ENCODE measurements around the gene ZDHHC18.

The ZDHHC18 gene

GRCh38 chr1:26787381-26787705, 39.1 kb upstream of the ZDHHC18 start:
- Mint-ChIP-seq H3K36me3 (ENCODE audit: insufficient read depth) (peaks cover 24% of the 10 kb centered on the region), H3K4me3 (peak overlapping the region; percentile 100), H3K27me3 (no peaks in the 10 kb centered on the region), H3K9me3 (no peaks in the 10 kb centered on the region), H3K4me1 (peaks cover 78% of the 10 kb centered on the region), H3K27ac (ENCODE audit: low read depth) (peak overlapping the region; percentile 100)
- ATAC-seq (replicated peaks; ENCODE audit: extremely low read depth, poor library complexity, severe bottlenecking) (peak; percentile 70), DNase-seq (ENCODE audit: low spot score in 2 of 2) (peak; percentile 54 to 78)

- no peaks in the 10 kb centered on the region for H3K9me3 Mint-ChIP-seq
- H3K4me1 Mint-ChIP-seq = peaks cover 80% of the 10 kb centered on the region
- H3K27me3 Mint-ChIP-seq = no peaks in the 10 kb centered on the region
- ATAC-seq (replicated peaks; ENCODE audit: extremely low read depth, poor library complexity, severe bottlenecking) (peak; percentile 64), DNase-seq (ENCODE audit: low spot score in 2 of 2) (peak; percentile 75 to 79)
- peak within 1 kb of the TSS; percentile 100 for H3K4me3 Mint-ChIP-seq
- H3K36me3 Mint-ChIP-seq (ENCODE audit: insufficient read depth) = peaks cover 23% of the 10 kb centered on the region
- H3K27ac Mint-ChIP-seq (ENCODE audit: low read depth) = peak within 1 kb of the TSS; percentile 100
Observed at GRCh38 chr1:26787706-26788514, 38.6 kb upstream of the ZDHHC18 start, which contains the start of gene PIGV. Gene PIGV, plus strand, starts transcription at chr1:26787950. Its CDS starts 2,866 bp downstream, at chr1:26790816.

GRCh38 chr1:26788515-26788785, 38.0 kb upstream of the ZDHHC18 start:
- H3K36me3 Mint-ChIP-seq (ENCODE audit: insufficient read depth) = peaks cover 24% of the 10 kb centered on the region
- ATAC-seq (replicated peaks; ENCODE audit: extremely low read depth, poor library complexity, severe bottlenecking) (no peak), DNase-seq (ENCODE audit: low spot score in 2 of 2) (no peak)

GRCh38 chr1:26788836-26789611, 37.5 kb upstream of the ZDHHC18 start:
- ATAC-seq (replicated peaks; ENCODE audit: extremely low read depth, poor library complexity, severe bottlenecking) = peak; percentile 9
- peak; percentile 67 to 79 for DNase-seq (ENCODE audit: low spot score in 2 of 2)
- Mint-ChIP-seq H3K36me3 (ENCODE audit: insufficient read depth) (peaks cover 26% of the 10 kb centered on the region), H3K4me1 (peaks cover 83% of the 10 kb centered on the region), H3K27ac (ENCODE audit: low read depth) (peak overlapping the region; percentile 100), H3K4me3 (peak overlapping the region; percentile 100), H3K9me3 (no peaks in the 10 kb centered on the region), H3K27me3 (no peaks in the 10 kb centered on the region)

More at GRCh38 chr1:26788515-26788785, 38.0 kb upstream of the ZDHHC18 start:
- peak overlapping the region; percentile 100 for H3K4me3 Mint-ChIP-seq
- H3K9me3 Mint-ChIP-seq = no peaks in the 10 kb centered on the region
- no peaks in the 10 kb centered on the region for H3K27me3 Mint-ChIP-seq
- H3K27ac Mint-ChIP-seq (ENCODE audit: low read depth) = peak overlapping the region; percentile 100
- peaks cover 85% of the 10 kb centered on the region for H3K4me1 Mint-ChIP-seq

- H3K27me3 Mint-ChIP-seq = no peaks in the 10 kb centered on the region
- H3K9me3 Mint-ChIP-seq = no peaks in the 10 kb centered on the region
- peak overlapping the region; percentile 100 for H3K4me3 Mint-ChIP-seq
- H3K4me1 Mint-ChIP-seq = peaks cover 81% of the 10 kb centered on the region
- H3K36me3 Mint-ChIP-seq (ENCODE audit: insufficient read depth) = peaks cover 31% of the 10 kb centered on the region
- DNase-seq (ENCODE audit: low spot score in 2 of 2) (no peak), ATAC-seq (replicated peaks; ENCODE audit: extremely low read depth, poor library complexity, severe bottlenecking) (no peak)
- peak overlapping the region; percentile 100 for H3K27ac Mint-ChIP-seq (ENCODE audit: low read depth)
Observed at GRCh38 chr1:26789612-26789865, 36.9 kb upstream of the ZDHHC18 start.

- H3K9me3 Mint-ChIP-seq = no peaks in the 10 kb centered on the region
- no peaks in the 10 kb centered on the region for H3K27me3 Mint-ChIP-seq
- peak overlapping the region; percentile 100 for H3K27ac Mint-ChIP-seq (ENCODE audit: low read depth)
- H3K36me3 Mint-ChIP-seq (ENCODE audit: insufficient read depth) = peaks cover 32% of the 10 kb centered on the region
- H3K4me1 Mint-ChIP-seq = peaks cover 82% of the 10 kb centered on the region
- DNase-seq (ENCODE audit: low spot score in 2 of 2) = no peak
- peak overlapping the region; percentile 100 for H3K4me3 Mint-ChIP-seq
- no peak for ATAC-seq (replicated peaks; ENCODE audit: extremely low read depth, poor library complexity, severe bottlenecking)
Observed at GRCh38 chr1:26789931-26790330, 36.6 kb upstream of the ZDHHC18 start.

GRCh38 chr1:26790551-26790953, 35.9 kb upstream of the ZDHHC18 start:
- DNase-seq (ENCODE audit: low spot score in 2 of 2) (no peak), ATAC-seq (replicated peaks; ENCODE audit: extremely low read depth, poor library complexity, severe bottlenecking) (no peak)
- Mint-ChIP-seq H3K27me3 (no peaks in the 10 kb centered on the region), H3K27ac (ENCODE audit: low read depth) (peak overlapping the region; percentile 100), H3K9me3 (no peaks in the 10 kb centered on the region), H3K4me1 (peaks cover 76% of the 10 kb centered on the region), H3K36me3 (ENCODE audit: insufficient read depth) (peaks cover 33% of the 10 kb centered on the region), H3K4me3 (peak overlapping the region; percentile 100)

- Mint-ChIP-seq H3K36me3 (ENCODE audit: insufficient read depth) (peaks cover 39% of the 10 kb centered on the region), H3K27me3 (no peaks in the 10 kb centered on the region), H3K9me3 (no peaks in the 10 kb centered on the region), H3K27ac (ENCODE audit: low read depth) (peak overlapping the region; percentile 100), H3K4me3 (no peak overlapping the region), H3K4me1 (peaks cover 70% of the 10 kb centered on the region)
- ATAC-seq (replicated peaks; ENCODE audit: extremely low read depth, poor library complexity, severe bottlenecking) (no peak), DNase-seq (ENCODE audit: low spot score in 2 of 2) (no peak)
Observed at GRCh38 chr1:26791148-26791547, 35.3 kb upstream of the ZDHHC18 start.

- Mint-ChIP-seq H3K4me1 (peaks cover 65% of the 10 kb centered on the region), H3K4me3 (no peak overlapping the region), H3K36me3 (ENCODE audit: insufficient read depth) (peaks cover 44% of the 10 kb centered on the region), H3K9me3 (no peaks in the 10 kb centered on the region), H3K27ac (ENCODE audit: low read depth) (peak overlapping the region; percentile 100), H3K27me3 (no peaks in the 10 kb centered on the region)
- no peak for DNase-seq (ENCODE audit: low spot score in 2 of 2)
- ATAC-seq (replicated peaks; ENCODE audit: extremely low read depth, poor library complexity, severe bottlenecking) = no peak
Observed at GRCh38 chr1:26791626-26792025, 34.9 kb upstream of the ZDHHC18 start.

GRCh38 chr1:26792924-26793323, 33.6 kb upstream of the ZDHHC18 start:
- ATAC-seq (replicated peaks; ENCODE audit: extremely low read depth, poor library complexity, severe bottlenecking) = no peak
- Mint-ChIP-seq H3K4me3 (no peak overlapping the region), H3K9me3 (no peaks in the 10 kb centered on the region), H3K27me3 (no peaks in the 10 kb centered on the region), H3K27ac (ENCODE audit: low read depth) (peak overlapping the region; percentile 33), H3K36me3 (ENCODE audit: insufficient read depth) (peaks cover 38% of the 10 kb centered on the region), H3K4me1 (peaks cover 52% of the 10 kb centered on the region)
- DNase-seq (ENCODE audit: low spot score in 2 of 2) = no peak

- peaks cover 33% of the 10 kb centered on the region for H3K36me3 Mint-ChIP-seq (ENCODE audit: insufficient read depth)
- no peak for ATAC-seq (replicated peaks; ENCODE audit: extremely low read depth, poor library complexity, severe bottlenecking)
- no peaks in the 10 kb centered on the region for H3K27me3 Mint-ChIP-seq
- no peak for DNase-seq (ENCODE audit: low spot score in 2 of 2)
- H3K4me1 Mint-ChIP-seq = peaks cover 41% of the 10 kb centered on the region
- H3K27ac Mint-ChIP-seq (ENCODE audit: low read depth) = peak overlapping the region; percentile 33
- no peak overlapping the region for H3K4me3 Mint-ChIP-seq
- H3K9me3 Mint-ChIP-seq = no peaks in the 10 kb centered on the region
Observed at GRCh38 chr1:26794391-26794790, 32.1 kb upstream of the ZDHHC18 start.

GRCh38 chr1:26797627-26798026, 28.9 kb upstream of the ZDHHC18 start:
- peaks cover 36% of the 10 kb centered on the region for H3K36me3 Mint-ChIP-seq (ENCODE audit: insufficient read depth)
- DNase-seq (ENCODE audit: low spot score in 2 of 2) (no peak), ATAC-seq (replicated peaks; ENCODE audit: extremely low read depth, poor library complexity, severe bottlenecking) (no peak)
- H3K27ac Mint-ChIP-seq (ENCODE audit: low read depth) = no peak overlapping the region
- peaks cover 45% of the 10 kb centered on the region for H3K4me1 Mint-ChIP-seq
- H3K27me3 Mint-ChIP-seq = no peaks in the 10 kb centered on the region
- no peak overlapping the region for H3K4me3 Mint-ChIP-seq
- no peaks in the 10 kb centered on the region for H3K9me3 Mint-ChIP-seq

All from central memory CD8-positive, alpha-beta T cell (primary cell).